ENCODE results near the gene SIGLEC10. TPM values are rescaled to one million over a fixed set of nuclear protein-coding genes. Genes with fewer than 3 reads are reported as not detected.

SIGLEC10 gene
- total and polyA plus RNA-seq, 2 experiments from 2014 or later: 0.47 TPM; not detected in 1

GRCh38 chr19:51394050-51394836 lies 23.2 kb downstream of the SIGLEC10 start:
- Histone ChIP-seq H3F3A (replicated peaks; ENCODE audit: low read depth) (0 out of 2 replicates have a peak, but pooled peaks cover 3% of the 10 kb centered on the region), H3K4me1 (ENCODE audit: insufficient read depth) (0 out of 2 replicates have a peak, but pooled peaks cover 8% of the 10 kb centered on the region), H3K27ac (ENCODE audit: low read depth) (peak overlapping the region; percentile 92), H3K79me2 (replicated peaks; ENCODE audit: insufficient read depth) (peaks cover 11% of the 10 kb centered on the region; the same call in 1 of the 2 replicates), H3K36me3 (ENCODE audit: insufficient read depth) (no peaks in the 10 kb centered on the region), H2AFZ (no peak overlapping the region), H3K9me2 (ENCODE audit: insufficient read depth) (no peaks in the 10 kb centered on the region), H3K4me2 (peak overlapping the region; percentile 83), H4K20me1 (replicated peaks; ENCODE audit: insufficient read depth) (no peaks in the 10 kb centered on the region), H3K4me3 (peak overlapping the region; percentile 59), H3K27me3 (ENCODE audit: insufficient read depth) (no peaks in the 10 kb centered on the region)
- DNase-seq (ENCODE audit: low spot score) (peak; percentile 100), ATAC-seq (peak; percentile 92)
- Mint-ChIP-seq H3K9me3 (no peaks in the 10 kb centered on the region; the same call in 1 of the 3 replicates), H3K27ac (peak overlapping the region; percentile 97), H3K27me3 (ENCODE audit: insufficient read depth, low read depth, poor library complexity) (peaks cover 12% of the 10 kb centered on the region), H3K4me1 (peaks cover 31% of the 10 kb centered on the region), H3K36me3 (ENCODE audit: low read depth) (peaks cover 7% of the 10 kb centered on the region), H3K4me3 (peak overlapping the region; percentile 94)
- peak; percentile 90 for TF ChIP-seq POLR2AphosphoS5 (IDR thresholded peaks at IDR 0.05; ENCODE audit: low read depth)
- no peak for TF ChIP-seq ZNF331 (CRISPR knock-in tag; IDR thresholded peaks at IDR 0.05; ENCODE audit: low read depth)
- no peak for TF ChIP-seq REST (IDR thresholded peaks at IDR 0.05; ENCODE audit: unreplicated experiment)
- TF ChIP-seq ETS1 (IDR thresholded peaks at IDR 0.05): peak; percentile 45; the same call in 1 of the 2 replicates
- TF ChIP-seq CREB1 (CRISPR knock-in tag; IDR thresholded peaks at IDR 0.05; ENCODE audit: low read depth): peak; percentile 55; the same call in 1 of the 2 replicates
- TF ChIP-seq, protein P1, sequence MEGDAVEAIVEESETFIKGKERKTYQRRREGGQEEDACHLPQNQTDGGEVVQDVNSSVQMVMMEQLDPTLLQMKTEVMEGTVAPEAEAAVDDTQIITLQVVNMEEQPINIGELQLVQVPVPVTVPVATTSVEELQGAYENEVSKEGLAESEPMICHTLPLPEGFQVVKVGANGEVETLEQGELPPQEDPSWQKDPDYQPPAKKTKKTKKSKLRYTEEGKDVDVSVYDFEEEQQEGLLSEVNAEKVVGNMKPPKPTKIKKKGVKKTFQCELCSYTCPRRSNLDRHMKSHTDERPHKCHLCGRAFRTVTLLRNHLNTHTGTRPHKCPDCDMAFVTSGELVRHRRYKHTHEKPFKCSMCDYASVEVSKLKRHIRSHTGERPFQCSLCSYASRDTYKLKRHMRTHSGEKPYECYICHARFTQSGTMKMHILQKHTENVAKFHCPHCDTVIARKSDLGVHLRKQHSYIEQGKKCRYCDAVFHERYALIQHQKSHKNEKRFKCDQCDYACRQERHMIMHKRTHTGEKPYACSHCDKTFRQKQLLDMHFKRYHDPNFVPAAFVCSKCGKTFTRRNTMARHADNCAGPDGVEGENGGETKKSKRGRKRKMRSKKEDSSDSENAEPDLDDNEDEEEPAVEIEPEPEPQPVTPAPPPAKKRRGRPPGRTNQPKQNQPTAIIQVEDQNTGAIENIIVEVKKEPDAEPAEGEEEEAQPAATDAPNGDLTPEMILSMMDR (conservative IDR thresholded peaks at IDR 0.05; ENCODE audit: low read depth in 2 of 2): no peak
- no peak for TF ChIP-seq EZH2phosphoT487 (IDR thresholded peaks at IDR 0.05; ENCODE audit: unreplicated experiment)
- no peak for TF ChIP-seq NANOG (IDR thresholded peaks at IDR 0.05; ENCODE audit: borderline replicate concordance)
- no peak for TF ChIP-seq EZH2 (IDR thresholded peaks at IDR 0.05; ENCODE audit: low read depth, unreplicated experiment)
- no peak for TF ChIP-seq STAT1 (IDR thresholded peaks at IDR 0.05; ENCODE audit: unreplicated experiment)
- TF ChIP-seq JUNB (IDR thresholded peaks at IDR 0.05; ENCODE audit: unreplicated experiment): no peak
- TF ChIP-seq, protein P2, sequence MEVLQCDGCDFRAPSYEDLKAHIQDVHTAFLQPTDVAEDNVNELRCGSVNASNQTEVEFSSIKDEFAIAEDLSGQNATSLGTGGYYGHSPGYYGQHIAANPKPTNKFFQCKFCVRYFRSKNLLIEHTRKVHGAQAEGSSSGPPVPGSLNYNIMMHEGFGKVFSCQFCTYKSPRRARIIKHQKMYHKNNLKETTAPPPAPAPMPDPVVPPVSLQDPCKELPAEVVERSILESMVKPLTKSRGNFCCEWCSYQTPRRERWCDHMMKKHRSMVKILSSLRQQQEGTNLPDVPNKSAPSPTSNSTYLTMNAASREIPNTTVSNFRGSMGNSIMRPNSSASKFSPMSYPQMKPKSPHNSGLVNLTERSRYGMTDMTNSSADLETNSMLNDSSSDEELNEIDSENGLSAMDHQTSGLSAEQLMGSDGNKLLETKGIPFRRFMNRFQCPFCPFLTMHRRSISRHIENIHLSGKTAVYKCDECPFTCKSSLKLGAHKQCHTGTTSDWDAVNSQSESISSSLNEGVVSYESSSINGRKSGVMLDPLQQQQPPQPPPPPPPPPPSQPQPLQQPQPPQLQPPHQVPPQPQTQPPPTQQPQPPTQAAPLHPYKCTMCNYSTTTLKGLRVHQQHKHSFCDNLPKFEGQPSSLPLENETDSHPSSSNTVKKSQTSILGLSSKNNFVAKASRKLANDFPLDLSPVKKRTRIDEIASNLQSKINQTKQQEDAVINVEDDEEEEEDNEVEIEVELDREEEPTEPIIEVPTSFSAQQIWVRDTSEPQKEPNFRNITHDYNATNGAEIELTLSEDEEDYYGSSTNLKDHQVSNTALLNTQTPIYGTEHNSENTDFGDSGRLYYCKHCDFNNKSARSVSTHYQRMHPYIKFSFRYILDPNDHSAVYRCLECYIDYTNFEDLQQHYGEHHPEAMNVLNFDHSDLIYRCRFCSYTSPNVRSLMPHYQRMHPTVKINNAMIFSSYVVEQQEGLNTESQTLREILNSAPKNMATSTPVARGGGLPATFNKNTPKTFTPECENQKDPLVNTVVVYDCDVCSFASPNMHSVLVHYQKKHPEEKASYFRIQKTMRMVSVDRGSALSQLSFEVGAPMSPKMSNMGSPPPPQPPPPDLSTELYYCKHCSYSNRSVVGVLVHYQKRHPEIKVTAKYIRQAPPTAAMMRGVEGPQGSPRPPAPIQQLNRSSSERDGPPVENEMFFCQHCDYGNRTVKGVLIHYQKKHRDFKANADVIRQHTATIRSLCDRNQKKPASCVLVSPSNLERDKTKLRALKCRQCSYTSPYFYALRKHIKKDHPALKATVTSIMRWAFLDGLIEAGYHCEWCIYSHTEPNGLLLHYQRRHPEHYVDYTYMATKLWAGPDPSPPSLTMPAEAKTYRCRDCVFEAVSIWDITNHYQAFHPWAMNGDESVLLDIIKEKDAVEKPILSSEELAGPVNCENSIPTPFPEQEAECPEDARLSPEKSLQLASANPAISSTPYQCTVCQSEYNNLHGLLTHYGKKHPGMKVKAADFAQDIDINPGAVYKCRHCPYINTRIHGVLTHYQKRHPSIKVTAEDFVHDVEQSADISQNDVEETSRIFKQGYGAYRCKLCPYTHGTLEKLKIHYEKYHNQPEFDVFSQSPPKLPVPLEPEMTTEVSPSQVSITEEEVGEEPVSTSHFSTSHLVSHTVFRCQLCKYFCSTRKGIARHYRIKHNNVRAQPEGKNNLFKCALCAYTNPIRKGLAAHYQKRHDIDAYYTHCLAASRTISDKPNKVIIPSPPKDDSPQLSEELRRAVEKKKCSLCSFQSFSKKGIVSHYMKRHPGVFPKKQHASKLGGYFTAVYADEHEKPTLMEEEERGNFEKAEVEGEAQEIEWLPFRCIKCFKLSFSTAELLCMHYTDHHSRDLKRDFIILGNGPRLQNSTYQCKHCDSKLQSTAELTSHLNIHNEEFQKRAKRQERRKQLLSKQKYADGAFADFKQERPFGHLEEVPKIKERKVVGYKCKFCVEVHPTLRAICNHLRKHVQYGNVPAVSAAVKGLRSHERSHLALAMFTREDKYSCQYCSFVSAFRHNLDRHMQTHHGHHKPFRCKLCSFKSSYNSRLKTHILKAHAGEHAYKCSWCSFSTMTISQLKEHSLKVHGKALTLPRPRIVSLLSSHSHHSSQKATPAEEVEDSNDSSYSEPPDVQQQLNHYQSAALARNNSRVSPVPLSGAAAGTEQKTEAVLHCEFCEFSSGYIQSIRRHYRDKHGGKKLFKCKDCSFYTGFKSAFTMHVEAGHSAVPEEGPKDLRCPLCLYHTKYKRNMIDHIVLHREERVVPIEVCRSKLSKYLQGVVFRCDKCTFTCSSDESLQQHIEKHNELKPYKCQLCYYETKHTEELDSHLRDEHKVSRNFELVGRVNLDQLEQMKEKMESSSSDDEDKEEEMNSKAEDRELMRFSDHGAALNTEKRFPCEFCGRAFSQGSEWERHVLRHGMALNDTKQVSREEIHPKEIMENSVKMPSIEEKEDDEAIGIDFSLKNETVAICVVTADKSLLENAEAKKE (CRISPR knock-in tag; IDR thresholded peaks at IDR 0.05): no peak
- TF ChIP-seq ZNF114 (CRISPR knock-in tag; IDR thresholded peaks at IDR 0.05): no peak
